ENCODE data around the gene DYNLRB1.

DYNLRB1 gene

DNA sequence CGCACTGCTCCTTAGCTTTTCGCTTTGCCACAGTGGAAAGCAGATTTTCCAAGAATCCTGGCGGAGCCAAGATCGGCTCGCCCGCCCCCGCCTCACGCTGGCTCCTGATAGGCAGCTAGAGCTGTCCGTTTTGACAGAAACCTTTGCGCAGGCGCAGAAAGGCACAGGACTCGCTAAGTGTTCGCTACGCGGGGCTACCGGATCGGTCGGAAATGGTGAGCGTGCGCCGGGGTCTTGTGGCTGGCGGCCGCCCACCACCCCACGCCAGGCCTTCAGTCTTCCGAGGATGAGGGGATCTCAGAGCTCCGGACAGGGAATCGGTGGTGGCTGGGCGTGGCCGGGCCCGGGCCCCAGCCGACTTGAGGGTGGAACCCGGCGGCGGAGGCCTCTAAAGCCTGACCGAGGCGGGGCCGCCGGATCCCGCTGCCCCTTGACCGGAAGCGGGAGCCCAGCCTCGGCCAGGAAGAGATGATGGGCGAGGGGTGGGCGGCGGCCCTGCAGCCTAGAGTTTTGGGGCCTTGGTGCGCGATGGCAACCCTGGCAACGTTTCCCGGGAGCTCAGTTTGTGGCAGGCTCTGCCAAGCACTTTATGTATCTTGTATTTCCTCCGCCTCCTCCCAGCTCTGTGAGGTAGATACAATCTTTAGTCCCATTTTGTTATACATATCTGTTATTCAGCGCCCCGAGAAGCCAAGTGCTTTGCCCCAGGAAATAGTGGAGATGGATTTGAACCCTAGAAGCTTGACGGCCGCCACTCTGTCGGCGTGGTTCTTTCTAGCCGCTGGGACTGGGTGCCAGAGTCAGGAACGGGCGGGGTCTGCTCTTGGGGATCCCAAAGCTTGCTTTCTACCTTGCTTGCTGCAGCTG is at the start of gene DYNLRB1:
Gene DYNLRB1, plus strand, starts transcription at position 176 of the 867 bp plus-strand sequence. Its CDS starts 37 bp downstream, at position 213.
- Histone ChIP-seq H3K4me1 (ENCODE audit: control insufficient read depth in 1 of 2, insufficient read depth in 1 of 2, low read depth in 1 of 2, low read length in 1 of 2) (peaks cover 17 to 19% of the 10 kb centered on the region in 2 experiments), H3K4me3 (ENCODE audit: low read depth in 1 of 2, low read length in 1 of 2) (peak within 1 kb of the TSS; percentile 84 to 89), H3K9me3 (no peaks in the 10 kb centered on the region), H3K27ac (peak within 1 kb of the TSS; percentile 79), H3K36me3 (peaks cover 14% of the 10 kb centered on the region), H3K27me3 (no peaks in the 10 kb centered on the region)
- TF ChIP-seq, protein P1, sequence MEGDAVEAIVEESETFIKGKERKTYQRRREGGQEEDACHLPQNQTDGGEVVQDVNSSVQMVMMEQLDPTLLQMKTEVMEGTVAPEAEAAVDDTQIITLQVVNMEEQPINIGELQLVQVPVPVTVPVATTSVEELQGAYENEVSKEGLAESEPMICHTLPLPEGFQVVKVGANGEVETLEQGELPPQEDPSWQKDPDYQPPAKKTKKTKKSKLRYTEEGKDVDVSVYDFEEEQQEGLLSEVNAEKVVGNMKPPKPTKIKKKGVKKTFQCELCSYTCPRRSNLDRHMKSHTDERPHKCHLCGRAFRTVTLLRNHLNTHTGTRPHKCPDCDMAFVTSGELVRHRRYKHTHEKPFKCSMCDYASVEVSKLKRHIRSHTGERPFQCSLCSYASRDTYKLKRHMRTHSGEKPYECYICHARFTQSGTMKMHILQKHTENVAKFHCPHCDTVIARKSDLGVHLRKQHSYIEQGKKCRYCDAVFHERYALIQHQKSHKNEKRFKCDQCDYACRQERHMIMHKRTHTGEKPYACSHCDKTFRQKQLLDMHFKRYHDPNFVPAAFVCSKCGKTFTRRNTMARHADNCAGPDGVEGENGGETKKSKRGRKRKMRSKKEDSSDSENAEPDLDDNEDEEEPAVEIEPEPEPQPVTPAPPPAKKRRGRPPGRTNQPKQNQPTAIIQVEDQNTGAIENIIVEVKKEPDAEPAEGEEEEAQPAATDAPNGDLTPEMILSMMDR (IDR thresholded peaks at IDR 0.05) = peak; percentile 37

DNA sequence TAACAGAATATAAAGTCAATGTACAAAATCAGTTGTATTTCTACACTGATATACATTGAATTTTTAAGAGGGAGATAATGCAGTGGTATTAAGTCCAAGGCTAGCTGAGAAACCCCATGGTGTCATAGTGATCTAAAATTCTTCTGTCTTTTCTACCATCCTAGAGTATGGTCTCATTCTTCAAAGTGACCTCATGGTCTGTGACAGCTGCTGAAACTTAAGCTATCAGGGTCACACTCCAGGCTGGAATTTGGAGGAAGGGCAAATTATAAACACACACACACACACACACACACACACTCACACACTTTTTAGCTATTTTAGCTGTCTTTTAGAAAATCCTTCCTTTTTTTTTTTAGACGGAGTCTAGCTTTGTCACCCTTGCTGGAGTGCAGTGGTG is 47.3 kb upstream of the DYNLRB1 start:
- H3K4me3 ChIP-seq (ENCODE audit: low read depth in 1 of 2, low read length in 1 of 2) = no peak overlapping the region
- TF ChIP-seq, protein P1 (IDR thresholded peaks at IDR 0.05) = no peak
- H3K27me3 ChIP-seq = no peaks in the 10 kb centered on the region
- H3K9me3 ChIP-seq = no peaks in the 10 kb centered on the region
- H3K4me1 ChIP-seq (ENCODE audit: control insufficient read depth in 1 of 2, insufficient read depth in 1 of 2, low read depth in 1 of 2, low read length in 1 of 2) = no peaks in the 10 kb centered on the region
- no peak overlapping the region for H3K27ac ChIP-seq
- peaks cover 63% of the 10 kb centered on the region for H3K36me3 ChIP-seq

DNA sequence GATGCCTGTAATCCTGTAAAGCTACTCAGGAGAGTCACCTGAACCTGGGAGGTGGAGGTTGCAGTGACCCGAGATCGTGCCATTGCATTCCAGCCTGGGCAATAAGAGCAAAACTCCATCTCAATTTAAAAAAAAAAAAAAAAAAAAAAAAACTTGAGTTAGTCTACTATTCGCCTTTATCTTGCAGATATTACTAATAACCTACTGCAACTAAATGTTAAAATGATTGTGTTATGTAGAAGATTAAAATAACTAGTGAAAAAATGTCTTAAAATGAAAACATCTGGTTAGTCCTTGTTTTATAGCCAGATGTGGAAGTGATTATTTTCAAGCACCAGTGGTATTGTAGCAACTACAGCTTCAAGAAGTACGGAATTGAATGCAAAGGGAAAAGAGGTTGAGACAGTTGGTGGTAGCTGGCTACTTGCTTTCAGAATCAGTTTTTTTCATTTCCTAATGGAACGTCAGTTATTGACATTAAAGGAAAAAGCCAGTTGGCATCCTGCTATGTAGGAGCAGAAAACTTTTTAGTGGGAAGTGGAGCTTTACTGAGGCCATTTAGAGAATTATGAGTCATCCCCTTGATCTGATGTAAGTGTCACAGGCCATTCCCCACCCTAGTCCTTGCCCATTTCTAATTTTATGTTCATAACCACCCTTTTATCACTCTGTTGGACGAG is 43.8 kb upstream of the DYNLRB1 start:
- no peak overlapping the region for H3K4me3 ChIP-seq (ENCODE audit: low read depth in 1 of 2, low read length in 1 of 2)
- H3K27me3 ChIP-seq = no peaks in the 10 kb centered on the region
- TF ChIP-seq, protein P1 (IDR thresholded peaks at IDR 0.05) = no peak
- peaks cover 83% of the 10 kb centered on the region for H3K36me3 ChIP-seq
- no peaks in the 10 kb centered on the region for H3K9me3 ChIP-seq
- H3K4me1 ChIP-seq (ENCODE audit: control insufficient read depth in 1 of 2, insufficient read depth in 1 of 2, low read depth in 1 of 2, low read length in 1 of 2) = no peaks in the 10 kb centered on the region
- no peak overlapping the region for H3K27ac ChIP-seq

DNA sequence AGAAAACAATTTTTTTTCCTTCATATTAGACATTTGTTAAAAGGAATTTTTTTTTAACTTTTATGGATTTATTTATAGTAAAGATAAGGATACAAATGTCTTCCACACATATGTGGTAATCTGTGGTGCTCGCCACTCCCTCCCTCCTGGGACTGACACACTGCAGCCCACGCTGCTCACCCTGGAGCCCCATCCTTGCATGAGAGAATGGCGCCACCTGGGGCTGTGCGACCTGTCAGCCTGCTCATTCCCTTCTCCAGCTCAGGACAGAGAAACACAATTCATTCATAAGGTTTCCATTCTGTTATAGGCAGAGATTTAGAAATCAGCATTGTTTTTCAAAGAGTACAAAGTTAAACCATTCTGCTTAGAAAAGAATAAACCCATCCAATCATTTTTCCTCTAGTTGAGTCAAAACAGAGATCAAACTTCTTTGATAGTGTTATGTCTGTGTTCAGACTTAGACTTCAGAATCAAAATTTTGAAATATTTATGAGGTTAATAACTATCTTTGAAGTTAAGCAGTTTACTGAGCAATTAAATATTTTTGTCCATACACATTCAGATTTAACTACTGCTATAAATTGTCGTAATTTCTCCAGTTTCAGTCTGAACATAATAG is 42.8 kb upstream of the DYNLRB1 start:
- no peaks in the 10 kb centered on the region for H3K4me1 ChIP-seq (ENCODE audit: control insufficient read depth in 1 of 2, insufficient read depth in 1 of 2, low read depth in 1 of 2, low read length in 1 of 2)
- peaks cover 84% of the 10 kb centered on the region for H3K36me3 ChIP-seq
- H3K27ac ChIP-seq = no peak overlapping the region
- TF ChIP-seq, protein P1 (IDR thresholded peaks at IDR 0.05) = no peak
- H3K27me3 ChIP-seq = no peaks in the 10 kb centered on the region
- no peaks in the 10 kb centered on the region for H3K9me3 ChIP-seq
- H3K4me3 ChIP-seq (ENCODE audit: low read depth in 1 of 2, low read length in 1 of 2) = no peak overlapping the region

DNA sequence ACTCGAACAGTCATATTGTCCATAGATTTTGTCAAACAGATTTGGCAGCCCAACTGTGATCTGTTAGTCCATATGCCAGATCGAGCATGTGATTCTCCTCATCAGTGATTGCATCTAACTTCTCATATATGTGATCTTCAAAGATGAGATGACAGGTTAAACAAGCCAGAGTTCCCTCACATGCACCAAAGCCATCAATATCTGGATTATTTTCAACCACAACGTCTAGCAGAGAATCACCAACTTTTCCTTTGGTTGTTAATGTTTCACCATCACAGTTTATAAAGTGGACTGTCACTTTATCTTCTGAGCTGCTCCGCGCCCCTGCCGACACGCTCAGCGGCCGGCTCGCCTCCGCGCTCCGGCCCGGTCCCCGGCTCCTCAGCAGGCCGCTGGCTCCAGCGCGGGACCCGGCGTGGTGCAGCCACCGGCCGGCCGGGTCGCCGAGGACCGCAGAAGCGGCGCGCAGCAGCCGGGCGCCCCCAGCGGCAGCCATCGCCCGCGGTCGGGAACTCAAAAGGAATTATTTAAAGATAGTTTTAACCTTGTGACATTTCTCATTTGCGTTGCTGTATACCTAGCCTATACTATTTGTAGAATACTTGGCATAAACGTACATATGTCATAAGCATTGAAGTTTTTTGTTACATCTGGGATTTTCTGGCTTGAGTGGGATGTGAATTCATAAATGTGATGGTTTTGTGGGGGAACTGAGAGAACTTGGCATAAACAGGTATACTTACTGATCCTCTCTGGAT is 40.1 kb upstream of the DYNLRB1 start:
- H3K36me3 ChIP-seq = peaks cover 91% of the 10 kb centered on the region
- H3K4me3 ChIP-seq (ENCODE audit: low read depth in 1 of 2, low read length in 1 of 2) = no peak overlapping the region
- TF ChIP-seq, protein P1 (IDR thresholded peaks at IDR 0.05) = peak; percentile 11
- H3K4me1 ChIP-seq (ENCODE audit: control insufficient read depth in 1 of 2, insufficient read depth in 1 of 2, low read depth in 1 of 2, low read length in 1 of 2) = no peaks in the 10 kb centered on the region
- no peaks in the 10 kb centered on the region for H3K27me3 ChIP-seq
- no peak overlapping the region for H3K27ac ChIP-seq
- H3K9me3 ChIP-seq = no peaks in the 10 kb centered on the region
